GM21447 (cell line): ENCODE measurements around the gene RNF213.
"Not testable (repeated sequence)": the region's sequence is repeated elsewhere in the genome, so short reads cannot be mapped to it uniquely, and the experiment has no call there.

Experiments
- ATAC-seq: cut with Tn5 transposase; IDR thresholded peaks from one replicate; pipeline ENCODE4 v1.9.1; 2021; ENCODE audit not compliant: unreplicated experiment

The RNF213 gene

GRCh38 chr17:80291691-80292487, 31.2 kb downstream of the RNF213 start:
- ATAC-seq, result no peak

- ATAC-seq, result no peak
Observed at GRCh38 chr17:80292521-80292971, 31.9 kb downstream of the RNF213 start.

- no peak for ATAC-seq
Observed at GRCh38 chr17:80294210-80294609, 33.6 kb downstream of the RNF213 start.

- no peak for ATAC-seq
Observed at GRCh38 chr17:80294653-80295052, 34.0 kb downstream of the RNF213 start.

- ATAC-seq, result no peak
Observed at GRCh38 chr17:80295146-80295545, 34.5 kb downstream of the RNF213 start.

GRCh38 chr17:80295559-80295958, 34.9 kb downstream of the RNF213 start:
- ATAC-seq, result no peak

GRCh38 chr17:80296221-80296620, 35.6 kb downstream of the RNF213 start:
- no peak for ATAC-seq

- ATAC-seq, result no peak
Observed at GRCh38 chr17:80297996-80298560, 37.4 kb downstream of the RNF213 start.

GRCh38 chr17:80299350-80300100, 38.9 kb downstream of the RNF213 start:
- ATAC-seq, result not testable (repeated sequence)

GRCh38 chr17:80300756-80301155, 40.1 kb downstream of the RNF213 start:
- ATAC-seq, result not testable (repeated sequence)

GRCh38 chr17:80303824-80304223, 43.2 kb downstream of the RNF213 start:
- no peak for ATAC-seq

- ATAC-seq, result no peak
Observed at GRCh38 chr17:80307994-80308691, 47.5 kb downstream of the RNF213 start.

GRCh38 chr17:80308692-80309517, 48.3 kb downstream of the RNF213 start:
- ATAC-seq, result no peak

- no peak for ATAC-seq
Observed at GRCh38 chr17:80311216-80311827, 50.7 kb downstream of the RNF213 start.

- ATAC-seq, result no peak
Observed at GRCh38 chr17:80312621-80313135, 52.0 kb downstream of the RNF213 start.

- no peak for ATAC-seq
Observed at GRCh38 chr17:80313160-80313829, 52.6 kb downstream of the RNF213 start.

- not testable (repeated sequence) for ATAC-seq
Observed at GRCh38 chr17:80313946-80314345, 53.3 kb downstream of the RNF213 start.

- ATAC-seq, result no peak
Observed at GRCh38 chr17:80315517-80316182, 55.0 kb downstream of the RNF213 start.

- no peak for ATAC-seq
Observed at GRCh38 chr17:80316431-80316830, 55.8 kb downstream of the RNF213 start.
